GM12874 (cell line): ENCODE results near the gene UBTD2.

ENCODE experiments used
- CTCF ChIP-seq: IDR thresholded peaks from 2 replicates; pipeline ENCODE4 v1.5.1; 2011; ENCODE audit warnings: low read depth, mild to moderate bottlenecking, control low read depth, low read length, moderate library complexity; ENCODE audit not compliant: insufficient read depth

Gene UBTD2

GRCh38 chr5:172235827-172236736, 47.5 kb downstream of the UBTD2 start:
- TF ChIP-seq CTCF, result no peak

- no peak for TF ChIP-seq CTCF
Observed at GRCh38 chr5:172235132-172235780, 48.3 kb downstream of the UBTD2 start.

- TF ChIP-seq CTCF, result no peak
Observed at GRCh38 chr5:172234031-172234430, 49.5 kb downstream of the UBTD2 start.

GRCh38 chr5:172229904-172230303, 53.7 kb downstream of the UBTD2 start:
- TF ChIP-seq CTCF, result no peak

- TF ChIP-seq CTCF, result no peak
Observed at GRCh38 chr5:172224996-172225395, 58.6 kb downstream of the UBTD2 start.

- TF ChIP-seq CTCF, result no peak
Observed at GRCh38 chr5:172223901-172224873, 59.4 kb downstream of the UBTD2 start.
